ENCODE results near the gene SERPINA3.

DNA sequence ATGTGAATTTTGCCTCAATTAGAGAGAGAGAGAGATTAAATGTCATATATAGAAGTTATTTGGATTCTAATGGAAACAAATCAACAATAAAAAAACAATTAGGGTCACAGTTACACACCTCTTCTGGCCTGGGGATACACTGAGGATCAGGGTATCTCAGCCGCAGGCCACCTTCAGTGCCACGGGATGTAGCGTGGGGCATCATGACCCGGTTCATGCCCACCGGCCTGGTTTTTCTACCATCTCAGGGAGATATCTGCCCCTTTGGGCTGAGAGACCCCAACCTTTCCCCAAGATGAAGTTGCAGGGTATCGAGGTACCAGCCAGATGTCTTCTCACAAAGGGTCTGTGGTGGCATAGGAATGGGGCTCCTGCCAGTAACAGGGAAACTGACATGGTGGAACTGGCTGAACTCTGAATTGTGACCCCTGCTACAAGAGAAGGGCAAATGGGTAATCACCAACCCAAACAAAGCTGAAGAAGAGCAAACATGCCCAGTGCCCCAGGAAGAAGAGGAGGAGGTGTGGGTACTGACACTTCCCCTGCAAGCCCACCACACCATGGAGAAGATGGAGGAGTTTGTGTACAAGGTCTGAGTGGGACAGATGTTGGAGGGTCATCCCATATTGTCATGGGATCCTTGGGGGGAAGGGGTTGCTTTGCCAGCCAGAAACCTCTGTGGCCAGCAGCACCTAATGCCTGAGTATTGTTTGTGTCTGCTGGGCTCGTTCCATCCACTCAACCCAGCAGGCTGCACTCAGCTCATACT is 19.5 kb downstream of the SERPINA3 start:
- TF ChIP-seq, protein P1, sequence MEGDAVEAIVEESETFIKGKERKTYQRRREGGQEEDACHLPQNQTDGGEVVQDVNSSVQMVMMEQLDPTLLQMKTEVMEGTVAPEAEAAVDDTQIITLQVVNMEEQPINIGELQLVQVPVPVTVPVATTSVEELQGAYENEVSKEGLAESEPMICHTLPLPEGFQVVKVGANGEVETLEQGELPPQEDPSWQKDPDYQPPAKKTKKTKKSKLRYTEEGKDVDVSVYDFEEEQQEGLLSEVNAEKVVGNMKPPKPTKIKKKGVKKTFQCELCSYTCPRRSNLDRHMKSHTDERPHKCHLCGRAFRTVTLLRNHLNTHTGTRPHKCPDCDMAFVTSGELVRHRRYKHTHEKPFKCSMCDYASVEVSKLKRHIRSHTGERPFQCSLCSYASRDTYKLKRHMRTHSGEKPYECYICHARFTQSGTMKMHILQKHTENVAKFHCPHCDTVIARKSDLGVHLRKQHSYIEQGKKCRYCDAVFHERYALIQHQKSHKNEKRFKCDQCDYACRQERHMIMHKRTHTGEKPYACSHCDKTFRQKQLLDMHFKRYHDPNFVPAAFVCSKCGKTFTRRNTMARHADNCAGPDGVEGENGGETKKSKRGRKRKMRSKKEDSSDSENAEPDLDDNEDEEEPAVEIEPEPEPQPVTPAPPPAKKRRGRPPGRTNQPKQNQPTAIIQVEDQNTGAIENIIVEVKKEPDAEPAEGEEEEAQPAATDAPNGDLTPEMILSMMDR (optimal IDR thresholded peaks at IDR 0.05 in 1 of 3, IDR thresholded peaks at IDR 0.05 in 1 of 3, conservative IDR thresholded peaks at IDR 0.05 in 1 of 3; ENCODE audit: extremely low read depth in 1 of 3, insufficient read depth in 2 of 3, low read length in 3 of 3): no peak
- no peak for TF ChIP-seq EZH2 (IDR thresholded peaks at IDR 0.05; ENCODE audit: low read length)
